Measurements from ENCODE around the gene GIMAP5. TPM values are rescaled to one million over a fixed set of nuclear protein-coding genes. Genes with fewer than 3 reads are reported as not detected.

The GIMAP5 gene
- not detected in 3 replicates for polyA plus RNA-seq
- not detected for polyA plus RNA-seq (2011; ENCODE audit: low read depth)
- not detected in 2 replicates for polyA plus RNA-seq (2011; cell fraction: cytosol; rRNA removed)
- not detected in 2 replicates for polyA plus RNA-seq (2011; cell fraction: nucleus; rRNA removed)
- polyA plus RNA-seq (2012; ENCODE audit: low replicate concordance), result not detected in 2 replicates
- polyA minus RNA-seq, result not detected in 3 replicates
- not detected for polyA minus RNA-seq (2011; cell fraction: cytosol; rRNA and poly(A)+ RNA removed)
- polyA minus RNA-seq (2011; cell fraction: nucleus; rRNA and poly(A)+ RNA removed), result not detected in 2 replicates

DNA sequence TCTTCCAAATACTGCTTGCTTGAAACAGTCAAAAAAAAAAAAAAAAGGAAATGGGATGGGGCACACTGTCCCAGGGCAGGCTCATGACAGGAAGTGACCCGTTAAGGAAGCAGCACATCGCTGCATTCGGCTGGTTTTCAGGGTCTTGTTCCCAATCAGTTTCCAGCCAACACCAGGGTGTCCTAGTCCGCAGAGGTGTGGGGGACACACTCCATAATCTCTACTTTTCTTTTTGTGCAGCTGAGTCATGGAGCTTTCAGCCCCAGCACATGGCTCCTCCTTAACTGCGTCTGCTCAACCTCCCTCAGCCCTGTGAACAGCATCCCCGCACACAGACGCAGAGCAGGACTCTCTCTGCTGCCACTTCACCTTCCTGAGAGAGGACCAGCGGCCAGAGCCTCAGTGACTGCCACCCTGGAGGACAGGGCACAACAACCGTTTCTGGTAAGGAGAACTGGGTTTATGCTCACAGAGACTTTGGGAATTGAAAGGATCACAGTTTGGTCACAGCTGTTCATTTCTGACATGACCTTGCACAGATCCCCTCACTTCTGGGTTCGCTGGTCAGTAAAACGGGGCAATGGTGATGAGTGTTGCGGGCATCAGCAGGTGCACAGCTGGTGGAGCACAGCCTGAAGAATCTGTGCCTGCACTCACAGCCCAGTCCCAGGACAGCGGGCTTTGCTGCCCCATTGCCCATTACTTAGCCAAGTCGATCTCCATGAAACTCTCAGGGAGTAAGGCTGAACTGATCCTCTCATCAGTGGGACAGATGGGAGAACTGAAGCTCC is at the start of gene GIMAP5:
Gene GIMAP5, plus strand, starts transcription at position 154 of the 791 bp plus-strand sequence. CDS start 3,467 bp downstream, outside the sequence.
- H3K36me3 ChIP-seq (ENCODE audit: control insufficient read depth in 2 of 2, extremely low read depth in 1 of 2, insufficient read depth in 2 of 2, low read length in 2 of 2), result no peaks in the 10 kb centered on the region
- DNase-seq (ENCODE audit: low read depth, low spot score) (no peak), FAIRE-seq (no peak)
- no peak within 1 kb of the TSS for H3K4me3 ChIP-seq (ENCODE audit: control insufficient read depth in 2 of 3, extremely low read depth in 1 of 3, insufficient read depth in 2 of 3, low read depth in 1 of 3, low read length in 3 of 3)
- no peak within 1 kb of the TSS for H3K4me2 ChIP-seq (ENCODE audit: control insufficient read depth, extremely low read depth, insufficient read depth, low read depth, low read length)
- no peaks in the 10 kb centered on the region for H3K79me2 ChIP-seq (ENCODE audit: control insufficient read depth, insufficient read depth, low read length)
- no peaks in the 10 kb centered on the region for H4K20me1 ChIP-seq (ENCODE audit: control insufficient read depth, extremely low read depth, insufficient read depth, low read length)
- no peak within 1 kb of the TSS for H3K9ac ChIP-seq (ENCODE audit: control insufficient read depth, extremely low read depth, insufficient read depth, low read length)
- dilution Hi-C loops (cut with MboI; ENCODE audit: extremely low pct_ligation_motif_present, low sequenced_read_pairs), result no loop called here
- H3K4me1 ChIP-seq (ENCODE audit: control insufficient read depth, extremely low read depth, insufficient read depth, low read length), result peaks cover 3% of the 10 kb centered on the region
- H3K27me3 ChIP-seq (ENCODE audit: control insufficient read depth, extremely low read depth, insufficient read depth, low read length), result no peaks in the 10 kb centered on the region
- H2AFZ ChIP-seq (ENCODE audit: control insufficient read depth, low read length), result no peak within 1 kb of the TSS
- no peaks in the 10 kb centered on the region for H3K9me3 ChIP-seq (ENCODE audit: control insufficient read depth, low read depth, low read length)
- TF ChIP-seq EZH2 (IDR thresholded peaks at IDR 0.05; ENCODE audit: low read length) (no peak), CTCF (optimal IDR thresholded peaks at IDR 0.05 in 1 of 3, IDR thresholded peaks at IDR 0.05 in 1 of 3, conservative IDR thresholded peaks at IDR 0.05 in 1 of 3; ENCODE audit: extremely low read depth in 1 of 3, insufficient read depth in 2 of 3, low read length in 3 of 3) (no peak)
- no peaks in the 10 kb centered on the region for H3K9me1 ChIP-seq (ENCODE audit: control insufficient read depth, extremely low read depth, insufficient read depth, low read length)
- H3K27ac ChIP-seq (ENCODE audit: control insufficient read depth, insufficient read depth, low read length), result no peak within 1 kb of the TSS

DNA sequence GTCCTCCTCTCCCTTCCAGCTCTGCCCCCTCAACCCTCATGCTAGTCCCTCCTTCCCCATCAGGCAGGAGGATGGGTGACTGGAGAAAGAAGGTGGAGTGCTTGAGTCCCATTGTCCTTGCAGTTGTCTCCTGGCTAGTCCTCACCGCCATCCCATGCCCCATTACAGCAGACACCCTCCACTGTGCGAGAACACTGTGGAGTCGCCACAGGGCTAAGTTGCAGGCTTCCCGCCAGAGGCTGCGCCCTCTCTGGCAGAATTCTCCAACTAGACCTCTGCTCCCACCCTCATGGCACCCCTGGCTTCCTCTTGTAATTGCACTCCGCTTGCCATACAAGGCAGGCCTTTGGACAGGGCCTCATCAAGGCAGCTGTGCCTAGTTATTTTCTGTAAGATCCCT is 48.6 kb upstream of the GIMAP5 start:
- no peaks in the 10 kb centered on the region for H4K20me1 ChIP-seq (ENCODE audit: control insufficient read depth, extremely low read depth, insufficient read depth, low read length)
- no peaks in the 10 kb centered on the region for H3K27me3 ChIP-seq (ENCODE audit: control insufficient read depth, extremely low read depth, insufficient read depth, low read length)
- DNase-seq (ENCODE audit: low read depth, low spot score) (no peak), FAIRE-seq (no peak)
- H3K9ac ChIP-seq (ENCODE audit: control insufficient read depth, extremely low read depth, insufficient read depth, low read length), result no peak overlapping the region
- H3K4me1 ChIP-seq (ENCODE audit: control insufficient read depth, extremely low read depth, insufficient read depth, low read length), result peaks cover 4% of the 10 kb centered on the region
- no peaks in the 10 kb centered on the region for H3K36me3 ChIP-seq (ENCODE audit: control insufficient read depth in 2 of 2, extremely low read depth in 1 of 2, insufficient read depth in 2 of 2, low read length in 2 of 2)
- H3K79me2 ChIP-seq (ENCODE audit: control insufficient read depth, insufficient read depth, low read length), result no peaks in the 10 kb centered on the region
- TF ChIP-seq CTCF (optimal IDR thresholded peaks at IDR 0.05 in 1 of 3, IDR thresholded peaks at IDR 0.05 in 1 of 3, conservative IDR thresholded peaks at IDR 0.05 in 1 of 3; ENCODE audit: extremely low read depth in 1 of 3, insufficient read depth in 2 of 3, low read length in 3 of 3), result no peak
- TF ChIP-seq EZH2 (IDR thresholded peaks at IDR 0.05; ENCODE audit: low read length), result no peak
- no peaks in the 10 kb centered on the region for H3K9me3 ChIP-seq (ENCODE audit: control insufficient read depth, low read depth, low read length)
- H3K4me3 ChIP-seq (ENCODE audit: control insufficient read depth in 2 of 3, extremely low read depth in 1 of 3, insufficient read depth in 2 of 3, low read depth in 1 of 3, low read length in 3 of 3), result no peak overlapping the region
- H3K27ac ChIP-seq (ENCODE audit: control insufficient read depth, insufficient read depth, low read length), result no peak overlapping the region
- no peak overlapping the region for H3K4me2 ChIP-seq (ENCODE audit: control insufficient read depth, extremely low read depth, insufficient read depth, low read depth, low read length)
- dilution Hi-C loops (cut with MboI; ENCODE audit: extremely low pct_ligation_motif_present, low sequenced_read_pairs), result no loop called here
- H3K9me1 ChIP-seq (ENCODE audit: control insufficient read depth, extremely low read depth, insufficient read depth, low read length), result no peaks in the 10 kb centered on the region
- no peak overlapping the region for H2AFZ ChIP-seq (ENCODE audit: control insufficient read depth, low read length)
